HEK293 (cell line): ENCODE results near the gene PRIMA1.

ENCODE experiments used
- KLF1 ChIP-seq: fragments of 450-650 bp; formaldehyde crosslinking; IDR thresholded peaks from 2 replicates; pipeline ENCODE4 v1.5.1; 2016; ENCODE audit warnings: missing biosample characterization, missing genetic modification characterization
- KLF10 ChIP-seq: fragments of 450-650 bp; IDR thresholded peaks from 2 replicates; pipeline ENCODE4 v1.5.1; 2018; ENCODE audit warnings: missing biosample characterization, mild to moderate bottlenecking, missing genetic modification characterization
- KLF16 ChIP-seq: fragments of 450-650 bp; formaldehyde crosslinking; IDR thresholded peaks from 2 replicates; pipeline ENCODE4 v1.5.1; 2017; ENCODE audit warnings: missing biosample characterization, missing genetic modification characterization
- KLF8 ChIP-seq: fragments of 450-650 bp; formaldehyde crosslinking; IDR thresholded peaks from 2 replicates; pipeline ENCODE4 v1.5.1; 2016; ENCODE audit warnings: missing biosample characterization, missing genetic modification characterization
- PRDM1 ChIP-seq: fragments of 450-650 bp; formaldehyde crosslinking; IDR thresholded peaks from 2 replicates; pipeline ENCODE4; 2016; ENCODE audit warnings: missing biosample characterization, missing genetic modification characterization
- REPIN1 ChIP-seq: fragments of 450-650 bp; formaldehyde crosslinking; IDR thresholded peaks from 2 replicates; pipeline ENCODE4 v1.5.1; 2017; ENCODE audit warnings: missing biosample characterization, missing genetic modification characterization, low read depth
- SETDB1 ChIP-seq: IDR thresholded peaks from one replicate; pipeline ENCODE4 v1.6.1; 2017; ENCODE audit warnings: mild to moderate bottlenecking, low read length, moderate library complexity, mixed read lengths; ENCODE audit not compliant: insufficient read length
- ZBTB1 ChIP-seq: fragments of 450-650 bp; formaldehyde crosslinking; IDR thresholded peaks from 2 replicates; pipeline ENCODE4 v1.5.1; 2016; ENCODE audit warnings: missing biosample characterization, missing genetic modification characterization
- ZIC2 ChIP-seq: fragments of 450-650 bp; formaldehyde crosslinking; IDR thresholded peaks from 2 replicates; pipeline ENCODE4 v1.5.1; 2016; ENCODE audit warnings: missing biosample characterization, missing genetic modification characterization
- ZNF114 ChIP-seq: fragments of 450-650 bp; formaldehyde crosslinking; IDR thresholded peaks from 2 replicates; pipeline ENCODE4 v1.5.0; 2017; ENCODE audit warnings: missing biosample characterization, missing genetic modification characterization
- ZNF121 ChIP-seq: fragments of 450-650 bp; formaldehyde crosslinking; IDR thresholded peaks from 2 replicates; pipeline ENCODE4 v1.5.1; 2016; ENCODE audit warnings: missing biosample characterization, missing genetic modification characterization
- ZNF146 ChIP-seq: fragments of 450-650 bp; formaldehyde crosslinking; IDR thresholded peaks from 2 replicates; pipeline ENCODE4 v1.5.1; 2016; ENCODE audit warnings: missing biosample characterization, missing genetic modification characterization
- ZNF2 ChIP-seq: fragments of 450-650 bp; formaldehyde crosslinking; IDR thresholded peaks from 2 replicates; pipeline ENCODE4 v1.5.1; 2016; ENCODE audit warnings: missing biosample characterization, missing genetic modification characterization
- ZNF266 ChIP-seq: fragments of 450-650 bp; formaldehyde crosslinking; IDR thresholded peaks from 2 replicates; pipeline ENCODE4 v1.5.1; 2016; ENCODE audit warnings: missing biosample characterization, missing genetic modification characterization, low read depth
- ZNF311 ChIP-seq: fragments of 450-650 bp; formaldehyde crosslinking; IDR thresholded peaks from 2 replicates; pipeline ENCODE4 v1.5.1; 2017; ENCODE audit warnings: missing biosample characterization, missing genetic modification characterization, borderline replicate concordance
- ZNF426 ChIP-seq: fragments of 450-650 bp; formaldehyde crosslinking; IDR thresholded peaks from 2 replicates; pipeline ENCODE4 v1.5.1; 2017; ENCODE audit warnings: missing biosample characterization, missing genetic modification characterization, mild to moderate bottlenecking, inconsistent platforms, moderate library complexity
- ZNF514 ChIP-seq: fragments of 450-650 bp; formaldehyde crosslinking; IDR thresholded peaks from 2 replicates; pipeline ENCODE4 v1.5.1; 2016; ENCODE audit warnings: missing biosample characterization, missing genetic modification characterization
- ZNF530 ChIP-seq: fragments of 450-650 bp; formaldehyde crosslinking; IDR thresholded peaks from 2 replicates; pipeline ENCODE4 v1.5.1; 2016; ENCODE audit warnings: low read depth, missing biosample characterization, missing genetic modification characterization
- ZNF561 ChIP-seq: fragments of 450-650 bp; IDR thresholded peaks from 2 replicates; pipeline ENCODE4 v1.5.1; 2018; ENCODE audit warnings: missing biosample characterization, missing genetic modification characterization, borderline replicate concordance
- ZNF571 ChIP-seq: fragments of 450-650 bp; formaldehyde crosslinking; IDR thresholded peaks from 2 replicates; pipeline ENCODE4 v1.5.0; 2017; ENCODE audit warnings: missing biosample characterization, missing genetic modification characterization
- ZNF610 ChIP-seq: fragments of 450-650 bp; formaldehyde crosslinking; IDR thresholded peaks from 2 replicates; pipeline ENCODE4 v1.5.1; 2016; ENCODE audit warnings: missing biosample characterization, missing genetic modification characterization, borderline replicate concordance
- ZNF629 ChIP-seq: fragments of 450-650 bp; formaldehyde crosslinking; IDR thresholded peaks from 2 replicates; pipeline ENCODE4 v1.5.1; 2017; ENCODE audit warnings: missing biosample characterization, missing genetic modification characterization
- ZNF777 ChIP-seq: fragments of 450-650 bp; formaldehyde crosslinking; IDR thresholded peaks from 2 replicates; pipeline ENCODE4 v1.5.1; 2017; ENCODE audit warnings: missing biosample characterization, missing genetic modification characterization, borderline replicate concordance
- ZNF830 ChIP-seq: fragments of 450-650 bp; IDR thresholded peaks from 2 replicates; pipeline ENCODE4 v1.5.0; 2018; ENCODE audit warnings: missing biosample characterization, missing genetic modification characterization, low read depth, mild to moderate bottlenecking, moderate library complexity
- TF ChIP-seq, protein P1 (sequence below): fragments of 450-650 bp; formaldehyde crosslinking; conservative IDR thresholded peaks from 2 replicates; pipeline ENCODE4 v1.5.1; 2016; ENCODE audit warnings: low read depth, missing biosample characterization, missing genetic modification characterization
- TF ChIP-seq, protein P2 (sequence below): fragments of 450-650 bp; formaldehyde crosslinking; IDR thresholded peaks from 2 replicates; pipeline ENCODE4 v1.5.1; 2016; ENCODE audit warnings: missing biosample characterization, missing genetic modification characterization
- TF ChIP-seq, protein P3 (sequence below): fragments of 450-650 bp; formaldehyde crosslinking; IDR thresholded peaks from 2 replicates; pipeline ENCODE4 v1.5.1; 2016; ENCODE audit warnings: missing biosample characterization, missing genetic modification characterization, low read depth
- TF ChIP-seq, protein P4 (sequence below): fragments of 450-650 bp; formaldehyde crosslinking; IDR thresholded peaks from 2 replicates; pipeline ENCODE4 v1.5.1; 2016; ENCODE audit warnings: missing biosample characterization, missing genetic modification characterization
- TF ChIP-seq, protein P5 (sequence below): fragments of 450-650 bp; formaldehyde crosslinking; IDR thresholded peaks from 2 replicates; pipeline ENCODE4 v1.5.1; 2016; ENCODE audit warnings: missing biosample characterization, missing genetic modification characterization

The PRIMA1 gene

DNA sequence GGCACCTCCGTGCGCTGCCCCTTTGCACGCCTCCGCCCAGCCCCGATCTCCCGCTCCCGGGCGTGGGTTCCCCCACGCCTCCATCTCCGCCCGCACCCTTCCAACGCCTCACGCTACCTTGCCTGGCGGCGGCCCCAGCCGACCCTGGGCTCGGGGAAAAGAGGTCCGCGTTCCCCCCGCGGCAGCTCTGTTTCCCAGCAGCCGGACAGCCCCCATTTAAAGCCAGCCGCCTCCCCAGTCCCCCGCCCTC, at the start of gene PRIMA1 (continued):
- TF ChIP-seq ZNF121: no peak
- TF ChIP-seq ZNF561 (tag by site-specific recombination): no peak
- TF ChIP-seq ZNF830 (tag by site-specific recombination): no peak
- peak; percentile 45; the same call in 1 of the 2 replicates for TF ChIP-seq ZNF2 (tag by site-specific recombination)
- TF ChIP-seq ZNF426 (tag by site-specific recombination): no peak
- TF ChIP-seq, protein P1, sequence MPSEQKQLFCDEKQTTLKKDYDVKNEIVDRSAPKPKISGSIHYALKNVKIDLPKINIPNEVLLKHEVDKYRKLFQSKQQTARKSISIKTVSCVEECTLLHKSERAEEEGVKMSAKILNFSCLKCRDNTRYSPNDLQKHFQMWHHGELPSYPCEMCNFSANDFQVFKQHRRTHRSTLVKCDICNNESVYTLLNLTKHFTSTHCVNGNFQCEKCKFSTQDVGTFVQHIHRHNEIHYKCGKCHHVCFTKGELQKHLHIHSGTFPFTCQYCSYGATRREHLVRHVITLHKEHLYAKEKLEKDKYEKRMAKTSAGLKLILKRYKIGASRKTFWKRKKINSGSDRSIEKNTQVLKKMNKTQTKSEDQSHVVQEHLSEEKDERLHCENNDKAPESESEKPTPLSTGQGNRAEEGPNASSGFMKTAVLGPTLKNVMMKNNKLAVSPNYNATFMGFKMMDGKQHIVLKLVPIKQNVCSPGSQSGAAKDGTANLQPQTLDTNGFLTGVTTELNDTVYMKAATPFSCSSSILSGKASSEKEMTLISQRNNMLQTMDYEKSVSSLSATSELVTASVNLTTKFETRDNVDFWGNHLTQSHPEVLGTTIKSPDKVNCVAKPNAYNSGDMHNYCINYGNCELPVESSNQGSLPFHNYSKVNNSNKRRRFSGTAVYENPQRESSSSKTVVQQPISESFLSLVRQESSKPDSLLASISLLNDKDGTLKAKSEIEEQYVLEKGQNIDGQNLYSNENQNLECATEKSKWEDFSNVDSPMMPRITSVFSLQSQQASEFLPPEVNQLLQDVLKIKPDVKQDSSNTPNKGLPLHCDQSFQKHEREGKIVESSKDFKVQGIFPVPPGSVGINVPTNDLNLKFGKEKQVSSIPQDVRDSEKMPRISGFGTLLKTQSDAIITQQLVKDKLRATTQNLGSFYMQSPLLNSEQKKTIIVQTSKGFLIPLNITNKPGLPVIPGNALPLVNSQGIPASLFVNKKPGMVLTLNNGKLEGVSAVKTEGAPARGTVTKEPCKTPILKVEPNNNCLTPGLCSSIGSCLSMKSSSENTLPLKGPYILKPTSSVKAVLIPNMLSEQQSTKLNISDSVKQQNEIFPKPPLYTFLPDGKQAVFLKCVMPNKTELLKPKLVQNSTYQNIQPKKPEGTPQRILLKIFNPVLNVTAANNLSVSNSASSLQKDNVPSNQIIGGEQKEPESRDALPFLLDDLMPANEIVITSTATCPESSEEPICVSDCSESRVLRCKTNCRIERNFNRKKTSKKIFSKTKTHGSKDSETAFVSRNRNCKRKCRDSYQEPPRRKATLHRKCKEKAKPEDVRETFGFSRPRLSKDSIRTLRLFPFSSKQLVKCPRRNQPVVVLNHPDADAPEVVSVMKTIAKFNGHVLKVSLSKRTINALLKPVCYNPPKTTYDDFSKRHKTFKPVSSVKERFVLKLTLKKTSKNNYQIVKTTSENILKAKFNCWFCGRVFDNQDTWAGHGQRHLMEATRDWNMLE: no peak
- no peak for TF ChIP-seq ZNF311
- TF ChIP-seq SETDB1: no peak
- no peak for TF ChIP-seq KLF16 (tag by site-specific recombination)
- no peak for TF ChIP-seq ZNF530 (tag by site-specific recombination)
- TF ChIP-seq ZNF266: no peak
- TF ChIP-seq KLF10: no peak
- no peak for TF ChIP-seq ZBTB1
- TF ChIP-seq ZNF114 (tag by site-specific recombination): no peak
- peak; percentile 18; the same call in 1 of the 2 replicates for TF ChIP-seq ZNF777 (tag by site-specific recombination)
- TF ChIP-seq ZNF146 (tag by site-specific recombination): no peak
- TF ChIP-seq, protein P2, sequence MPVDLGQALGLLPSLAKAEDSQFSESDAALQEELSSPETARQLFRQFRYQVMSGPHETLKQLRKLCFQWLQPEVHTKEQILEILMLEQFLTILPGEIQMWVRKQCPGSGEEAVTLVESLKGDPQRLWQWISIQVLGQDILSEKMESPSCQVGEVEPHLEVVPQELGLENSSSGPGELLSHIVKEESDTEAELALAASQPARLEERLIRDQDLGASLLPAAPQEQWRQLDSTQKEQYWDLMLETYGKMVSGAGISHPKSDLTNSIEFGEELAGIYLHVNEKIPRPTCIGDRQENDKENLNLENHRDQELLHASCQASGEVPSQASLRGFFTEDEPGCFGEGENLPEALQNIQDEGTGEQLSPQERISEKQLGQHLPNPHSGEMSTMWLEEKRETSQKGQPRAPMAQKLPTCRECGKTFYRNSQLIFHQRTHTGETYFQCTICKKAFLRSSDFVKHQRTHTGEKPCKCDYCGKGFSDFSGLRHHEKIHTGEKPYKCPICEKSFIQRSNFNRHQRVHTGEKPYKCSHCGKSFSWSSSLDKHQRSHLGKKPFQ (tag by site-specific recombination): no peak
- peak; percentile 90 for TF ChIP-seq KLF1
- no peak for TF ChIP-seq ZNF629 (tag by site-specific recombination)
- TF ChIP-seq, protein P3, sequence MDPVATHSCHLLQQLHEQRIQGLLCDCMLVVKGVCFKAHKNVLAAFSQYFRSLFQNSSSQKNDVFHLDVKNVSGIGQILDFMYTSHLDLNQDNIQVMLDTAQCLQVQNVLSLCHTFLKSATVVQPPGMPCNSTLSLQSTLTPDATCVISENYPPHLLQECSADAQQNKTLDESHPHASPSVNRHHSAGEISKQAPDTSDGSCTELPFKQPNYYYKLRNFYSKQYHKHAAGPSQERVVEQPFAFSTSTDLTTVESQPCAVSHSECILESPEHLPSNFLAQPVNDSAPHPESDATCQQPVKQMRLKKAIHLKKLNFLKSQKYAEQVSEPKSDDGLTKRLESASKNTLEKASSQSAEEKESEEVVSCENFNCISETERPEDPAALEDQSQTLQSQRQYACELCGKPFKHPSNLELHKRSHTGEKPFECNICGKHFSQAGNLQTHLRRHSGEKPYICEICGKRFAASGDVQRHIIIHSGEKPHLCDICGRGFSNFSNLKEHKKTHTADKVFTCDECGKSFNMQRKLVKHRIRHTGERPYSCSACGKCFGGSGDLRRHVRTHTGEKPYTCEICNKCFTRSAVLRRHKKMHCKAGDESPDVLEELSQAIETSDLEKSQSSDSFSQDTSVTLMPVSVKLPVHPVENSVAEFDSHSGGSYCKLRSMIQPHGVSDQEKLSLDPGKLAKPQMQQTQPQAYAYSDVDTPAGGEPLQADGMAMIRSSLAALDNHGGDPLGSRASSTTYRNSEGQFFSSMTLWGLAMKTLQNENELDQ (tag by site-specific recombination): no peak
- TF ChIP-seq ZNF610 (tag by site-specific recombination): no peak
- peak; percentile 59; the same call in 1 of the 2 replicates for TF ChIP-seq KLF8 (tag by site-specific recombination)
- TF ChIP-seq, protein P4, sequence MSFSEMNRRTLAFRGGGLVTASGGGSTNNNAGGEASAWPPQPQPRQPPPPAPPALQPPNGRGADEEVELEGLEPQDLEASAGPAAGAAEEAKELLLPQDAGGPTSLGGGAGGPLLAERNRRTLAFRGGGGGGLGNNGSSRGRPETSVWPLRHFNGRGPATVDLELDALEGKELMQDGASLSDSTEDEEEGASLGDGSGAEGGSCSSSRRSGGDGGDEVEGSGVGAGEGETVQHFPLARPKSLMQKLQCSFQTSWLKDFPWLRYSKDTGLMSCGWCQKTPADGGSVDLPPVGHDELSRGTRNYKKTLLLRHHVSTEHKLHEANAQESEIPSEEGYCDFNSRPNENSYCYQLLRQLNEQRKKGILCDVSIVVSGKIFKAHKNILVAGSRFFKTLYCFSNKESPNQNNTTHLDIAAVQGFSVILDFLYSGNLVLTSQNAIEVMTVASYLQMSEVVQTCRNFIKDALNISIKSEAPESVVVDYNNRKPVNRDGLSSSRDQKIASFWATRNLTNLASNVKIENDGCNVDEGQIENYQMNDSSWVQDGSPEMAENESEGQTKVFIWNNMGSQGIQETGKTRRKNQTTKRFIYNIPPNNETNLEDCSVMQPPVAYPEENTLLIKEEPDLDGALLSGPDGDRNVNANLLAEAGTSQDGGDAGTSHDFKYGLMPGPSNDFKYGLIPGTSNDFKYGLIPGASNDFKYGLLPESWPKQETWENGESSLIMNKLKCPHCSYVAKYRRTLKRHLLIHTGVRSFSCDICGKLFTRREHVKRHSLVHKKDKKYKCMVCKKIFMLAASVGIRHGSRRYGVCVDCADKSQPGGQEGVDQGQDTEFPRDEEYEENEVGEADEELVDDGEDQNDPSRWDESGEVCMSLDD (tag by site-specific recombination): no peak
- no peak for TF ChIP-seq ZIC2
- TF ChIP-seq PRDM1 (tag by site-specific recombination): no peak
- TF ChIP-seq ZNF571 (tag by site-specific recombination): no peak
- no peak for TF ChIP-seq REPIN1
- TF ChIP-seq, protein P5, sequence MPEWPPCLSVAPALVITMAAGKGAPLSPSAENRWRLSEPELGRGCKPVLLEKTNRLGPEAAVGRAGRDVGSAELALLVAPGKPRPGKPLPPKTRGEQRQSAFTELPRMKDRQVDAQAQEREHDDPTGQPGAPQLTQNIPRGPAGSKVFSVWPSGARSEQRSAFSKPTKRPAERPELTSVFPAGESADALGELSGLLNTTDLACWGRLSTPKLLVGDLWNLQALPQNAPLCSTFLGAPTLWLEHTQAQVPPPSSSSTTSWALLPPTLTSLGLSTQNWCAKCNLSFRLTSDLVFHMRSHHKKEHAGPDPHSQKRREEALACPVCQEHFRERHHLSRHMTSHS (tag by site-specific recombination): no peak
- TF ChIP-seq ZNF514 (tag by site-specific recombination): no peak
